GM12878 (cell line): ENCODE results near the gene HIKESHI. TPM values are rescaled to one million over a fixed set of nuclear protein-coding genes. Genes with fewer than 3 reads are reported as not detected.
A peak's percentile ranks its signal among the peaks of the same experiment; 100 is the strongest.

ENCODE experiments used
- BCLAF1 ChIP-seq: fragments of 450-650 bp; IDR thresholded peaks from 2 replicates; pipeline ENCODE4 v1.6.1; 2017; ENCODE audit warnings: antibody characterized with exemption, mild to moderate bottlenecking, moderate library complexity
- CBX5 ChIP-seq: sonication (generic); IDR thresholded peaks from 2 replicates; pipeline ENCODE4 v1.6.1; 2016; ENCODE audit warnings: low read depth, moderate library complexity, mild to moderate bottlenecking, inconsistent platforms
- CREM ChIP-seq: IDR thresholded peaks from 2 replicates; pipeline ENCODE4 v1.6.1; 2014; ENCODE audit warnings: antibody characterized with exemption, low read depth
- EED ChIP-seq: sonication (generic); IDR thresholded peaks from 2 replicates; pipeline ENCODE4 v1.6.1; 2016; ENCODE audit warnings: antibody characterized with exemption, low read depth
- HSF1 ChIP-seq: fragments of 150-350 bp; IDR thresholded peaks from 2 replicates; pipeline ENCODE4 v1.6.1; 2014; ENCODE audit warnings: mild to moderate bottlenecking, low read depth, low read length
- IKZF1 ChIP-seq: fragments of 450-650 bp; conservative IDR thresholded peaks from 2 replicates; pipeline ENCODE4 v1.6.1; 2017; ENCODE audit warnings: antibody characterized with exemption, mild to moderate bottlenecking
- MLLT1 ChIP-seq: fragments of 450-650 bp; IDR thresholded peaks from 2 replicates; pipeline ENCODE4 v1.6.1; 2016; ENCODE audit warnings: mild to moderate bottlenecking
- MTA2 ChIP-seq: fragments of 450-650 bp; IDR thresholded peaks from 2 replicates; pipeline ENCODE4 v1.6.1; 2016; ENCODE audit warnings: low read depth, mild to moderate bottlenecking, moderate library complexity
- NFXL1 ChIP-seq: fragments of 450-650 bp; IDR thresholded peaks from 2 replicates; pipeline ENCODE4 v1.6.1; 2017; ENCODE audit warnings: antibody characterized with exemption, mild to moderate bottlenecking, borderline replicate concordance
- NR2C2 ChIP-seq: IDR thresholded peaks from 2 replicates; pipeline ENCODE4 v1.6.1; 2011; ENCODE audit warnings: borderline replicate concordance, low read depth; ENCODE audit not compliant: control insufficient read depth, insufficient read length
- NR2F1 ChIP-seq: fragments of 450-650 bp; conservative IDR thresholded peaks from 2 replicates; pipeline ENCODE4 v1.6.1; 2017; ENCODE audit warnings: mild to moderate bottlenecking
- NRF1 ChIP-seq: conservative IDR thresholded peaks from 2 replicates; pipeline ENCODE4 v1.6.1; 2011; ENCODE audit warnings: mild to moderate bottlenecking, low read depth, low read length, improper control_type of control experiment
- PML ChIP-seq: IDR thresholded peaks from 2 replicates; pipeline ENCODE4 v1.6.1; 2012; ENCODE audit warnings: low read length, inconsistent platforms
- RAD21 ChIP-seq: IDR thresholded peaks from 2 replicates; pipeline ENCODE4 v1.6.1; 2011; ENCODE audit warnings: mild to moderate bottlenecking, low read depth, low read length, moderate library complexity; ENCODE audit not compliant: insufficient read depth
- SMAD1 ChIP-seq: fragments of 450-650 bp; IDR thresholded peaks from 2 replicates; pipeline ENCODE4 v1.6.1; 2018; ENCODE audit warnings: mild to moderate bottlenecking, low read depth; ENCODE audit not compliant: partially characterized antibody
- SREBF1 ChIP-seq: IDR thresholded peaks from 2 replicates; pipeline ENCODE4 v1.6.1; 2012; ENCODE audit warnings: mild to moderate bottlenecking, low read length
- WRNIP1 ChIP-seq: IDR thresholded peaks from 2 replicates; pipeline ENCODE4 v1.6.1; 2011; ENCODE audit warnings: low read depth, low read length, improper control_type of control experiment, borderline replicate concordance
- ZBTB40 ChIP-seq: fragments of 450-650 bp; IDR thresholded peaks from 2 replicates; pipeline ENCODE4 v1.6.1; 2016; ENCODE audit warnings: mild to moderate bottlenecking, moderate library complexity, borderline replicate concordance
- ZNF207 ChIP-seq: fragments of 450-650 bp; IDR thresholded peaks from 2 replicates; pipeline ENCODE4 v1.6.1; 2014; ENCODE audit warnings: antibody characterized with exemption, mild to moderate bottlenecking, borderline replicate concordance
- ZNF384 ChIP-seq: IDR thresholded peaks from 2 replicates; pipeline ENCODE4 v1.6.1; 2012; ENCODE audit warnings: low read depth, mild to moderate bottlenecking, low read length, improper control_type of control experiment, borderline replicate concordance
- ZNF622 ChIP-seq: fragments of 450-650 bp; IDR thresholded peaks from 2 replicates; pipeline ENCODE4 v1.6.1; 2017; ENCODE audit warnings: mild to moderate bottlenecking, inconsistent platforms
- polyA plus RNA-seq, 11 experiments: library from polyadenylated mRNA; depleted of rRNA in 4 of 11; unstranded in 6 of 11; stranded (reverse) in 5 of 11; fragments of >200 nt; fragmentation: Nextera tagmentation in 4 of 11; fragmentation: Illumina TruSeq in 1 of 11; extraction: Ambion mirVana in 4 of 11; extraction: Trizol in 1 of 11; gene quantifications; 1 replicate in 1 of 11; 2 replicates in 10 of 11; pipeline versions ENCODE4 v1.2.1 to v1.2.3, GENCODE V29; 2011 to 2016; ENCODE audit warnings: inconsistent platforms in 2 of 11, missing spikeins in 2 of 11, low read depth in 1 of 11
- total RNA-seq, 4 experiments: library from RNA; depleted of rRNA in 3 of 4; stranded (reverse); fragments of >200 nt in 3 of 4; fragmentation: Illumina TruSeq in 1 of 4; extraction: Trizol in 1 of 4; gene quantifications; 2 replicates each; pipeline versions ENCODE4 v1.2.1 to v1.2.3, GENCODE V29; 2013 to 2021

Gene HIKESHI
- total and polyA plus RNA-seq, 10 of the 15 experiments (the other 5 are each of a cell fraction or from before 2014, with no cell fraction given), result 42.3 to 228 (median 85.7) TPM

- TF ChIP-seq ZBTB40 (peak; percentile 98), NRF1 (no peak), ZNF384 (0 out of 2 replicates have a peak, but pooled peaks have one; percentile 0), IKZF1 (peak; percentile 100), MTA2 (peak; percentile 98), RAD21 (no peak), CBX5 (peak; percentile 74), EED (peak; percentile 59), HSF1 (peak; percentile 93), SMAD1 (peak; percentile 45), ZNF207 (peak; percentile 85; the same call in 1 of the 2 replicates), NR2C2 (peak; percentile 93), CREM (peak; percentile 96), NFXL1 (no peak), SREBF1 (peak; percentile 95), WRNIP1 (no peak), MLLT1 (peak; percentile 74), ZNF622 (no peak), NR2F1 (peak; percentile 98), PML (peak; percentile 94), BCLAF1 (no peak)
These were observed at the start of gene HIKESHI (continued) for GRCh38 chr11:86302092-86302793.
